GM23338 (cell line): ENCODE data around the gene CNTROB. TPM values are rescaled to one million over a fixed set of nuclear protein-coding genes. Genes with fewer than 3 reads are reported as not detected.

Source experiments
- ATAC-seq: fragments of 200-7000 bp; cut with Tn5 transposase; 3 replicates; pipeline ENCODE4 v1.9.1; 2020
- DNase-seq: peaks from one replicate; pipeline ENCODE4 v3.0.0-alpha.2; 2015; ENCODE audit warnings: low spot score
- H2AFZ ChIP-seq: fragments of 200-600 bp; sonication (generic); 2 replicates; pipeline ENCODE4 v1.8.0; 2016; ENCODE audit warnings: antibody characterized with exemption, mild to moderate bottlenecking, moderate library complexity
- H3F3A ChIP-seq: fragments of 200-600 bp; sonication (generic); replicated peaks from 2 replicates; pipeline ENCODE4 v1.8.0; 2017; ENCODE audit warnings: antibody characterized with exemption, mixed run types, low read depth
- H3K27ac ChIP-seq: fragments of 200-600 bp; sonication (generic); 2 replicates; pipeline ENCODE4 v1.6.1; 2016; ENCODE audit warnings: low read depth
- H3K27me3 ChIP-seq: fragments of 200-600 bp; sonication (generic); 2 replicates; pipeline ENCODE4 v1.8.0; 2016; ENCODE audit warnings: mild to moderate bottlenecking, mixed run types, moderate library complexity; ENCODE audit not compliant: insufficient read depth
- H3K36me3 ChIP-seq: fragments of 200-600 bp; sonication (generic); 2 replicates; pipeline ENCODE4 v1.8.0; 2016; ENCODE audit warnings: mild to moderate bottlenecking; ENCODE audit not compliant: insufficient read depth
- H3K4me1 ChIP-seq: fragments of 200-600 bp; sonication (generic); 2 replicates; pipeline ENCODE4 v1.8.0; 2016; ENCODE audit warnings: mild to moderate bottlenecking, moderate library complexity; ENCODE audit not compliant: insufficient read depth
- H3K4me2 ChIP-seq: fragments of 200-600 bp; sonication (generic); 2 replicates; pipeline ENCODE4 v1.7.1; 2017; ENCODE audit warnings: mixed run types
- H3K4me3 ChIP-seq: fragments of 200-600 bp; sonication (generic); 2 replicates; pipeline ENCODE4 v1.6.1; 2016; ENCODE audit warnings: mixed run types
- H3K79me2 ChIP-seq: fragments of 200-600 bp; sonication (generic); replicated peaks from 2 replicates; pipeline ENCODE4 v1.8.0; 2017; ENCODE audit warnings: mild to moderate bottlenecking; ENCODE audit not compliant: insufficient read depth
- H3K9me2 ChIP-seq: fragments of 200-600 bp; sonication (generic); 2 replicates; pipeline ENCODE4 v1.8.0; 2017; ENCODE audit not compliant: insufficient read depth
- H4K20me1 ChIP-seq: fragments of 200-600 bp; sonication (generic); replicated peaks from 2 replicates; pipeline ENCODE4 v1.8.0; 2017; ENCODE audit warnings: mild to moderate bottlenecking; ENCODE audit not compliant: insufficient read depth
- H3K27ac Mint-ChIP-seq: 2 replicates; pipeline ENCODE4 v1.8.0; 2020; ENCODE audit warnings: inconsistent platforms, mild to moderate bottlenecking, moderate library complexity, mixed read lengths
- H3K27me3 Mint-ChIP-seq: 3 replicates; pipeline ENCODE4 v1.8.0; 2022; ENCODE audit warnings: low read depth, mild to moderate bottlenecking, moderate library complexity, mixed read lengths, inconsistent platforms; ENCODE audit not compliant: insufficient read depth, poor library complexity
- H3K36me3 Mint-ChIP-seq: 3 replicates; pipeline ENCODE4 v1.8.0; 2021; ENCODE audit warnings: low read depth, mild to moderate bottlenecking, inconsistent platforms, moderate library complexity, mixed read lengths
- H3K4me1 Mint-ChIP-seq: 3 replicates; pipeline ENCODE4 v1.8.0; 2020; ENCODE audit warnings: mild to moderate bottlenecking, inconsistent platforms, mixed read lengths
- H3K4me3 Mint-ChIP-seq: 3 replicates; pipeline ENCODE4 v1.8.0; 2021; ENCODE audit warnings: moderate library complexity, mild to moderate bottlenecking, inconsistent platforms, mixed read lengths
- H3K9me3 Mint-ChIP-seq: 3 replicates; pipeline ENCODE4 v1.8.0; 2020; ENCODE audit warnings: moderate library complexity, mild to moderate bottlenecking, inconsistent platforms, mixed read lengths
- CTCF ChIP-seq, 2 experiments: fragments of 200-600 bp in 1 of 2; sonication (generic) in 1 of 2; conservative IDR thresholded peaks; 2 replicates each; pipeline versions ENCODE4 v1.5.1 to v1.6.1; 2016 to 2017; ENCODE audit warnings: antibody characterized with exemption in 2 of 2, low read depth in 2 of 2, mild to moderate bottlenecking in 2 of 2, moderate library complexity in 1 of 2
- EZH2 ChIP-seq: fragments of 200-600 bp; sonication (generic); IDR thresholded peaks from one replicate; pipeline ENCODE4 v1.8.0; 2017; ENCODE audit warnings: antibody characterized with exemption, mild to moderate bottlenecking, low read depth; ENCODE audit not compliant: unreplicated experiment
- NANOG ChIP-seq: IDR thresholded peaks from 2 replicates; pipeline ENCODE4 v1.6.1; 2016; ENCODE audit warnings: antibody characterized with exemption, borderline replicate concordance
- POLR2AphosphoS5 ChIP-seq: IDR thresholded peaks from 2 replicates; pipeline ENCODE4 v1.6.1; 2016; ENCODE audit warnings: antibody characterized with exemption, low read depth
- REST ChIP-seq: IDR thresholded peaks from one replicate; pipeline ENCODE4 v1.6.1; 2018; ENCODE audit warnings: antibody characterized with exemption; ENCODE audit not compliant: unreplicated experiment
- STAT1 ChIP-seq: IDR thresholded peaks from one replicate; pipeline ENCODE4 v1.6.1; 2016; ENCODE audit warnings: antibody characterized with exemption; ENCODE audit not compliant: unreplicated experiment
- ZNF114 ChIP-seq: fragments of 250-450 bp; sonication (Bioruptor Pico); IDR thresholded peaks from 2 replicates; pipeline ENCODE4 v1.5.0; 2020; ENCODE audit warnings: mild to moderate bottlenecking, moderate library complexity
- ZNF462 ChIP-seq: fragments of 250-450 bp; sonication (Bioruptor Pico); IDR thresholded peaks from 2 replicates; pipeline ENCODE4 v1.5.0; 2020; ENCODE audit warnings: mild to moderate bottlenecking, moderate library complexity
- polyA plus RNA-seq: library from polyadenylated mRNA; unstranded; fragments of >200 nt; fragmentation: Nextera tagmentation; extraction: Ambion mirVana; gene quantifications from 2 replicates; pipeline ENCODE4 v1.2.1, GENCODE V29; 2016
- total RNA-seq: library from RNA; depleted of rRNA; stranded (reverse); fragments of >200 nt; shearing (Covaris generic); gene quantifications from 2 replicates; pipeline ENCODE4 v1.2.3, GENCODE V29; 2014

The CNTROB gene
- total and polyA plus RNA-seq, 2 experiments from 2014 or later, result 16.3 to 18.5 TPM

DNA sequence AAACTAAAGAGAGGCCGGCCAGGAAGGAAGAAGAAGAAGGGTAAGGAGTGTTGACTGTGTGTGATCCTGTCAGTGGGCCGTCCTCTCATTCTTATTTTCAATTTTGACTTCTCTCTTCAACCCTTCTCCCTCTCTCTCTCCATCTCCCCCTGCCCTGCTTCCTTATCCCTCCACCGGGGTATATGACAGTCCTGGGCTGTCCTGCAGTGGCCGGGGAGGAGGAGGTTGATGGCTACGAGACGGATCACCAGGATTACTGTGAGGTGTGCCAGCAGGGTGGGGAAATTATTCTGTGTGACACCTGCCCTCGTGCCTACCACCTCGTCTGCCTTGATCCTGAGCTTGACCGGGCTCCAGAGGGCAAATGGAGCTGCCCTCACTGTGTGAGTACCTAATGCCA lies 37.8 kb upstream of the CNTROB start (continued):
- TF ChIP-seq CTCF (conservative IDR thresholded peaks at IDR 0.05; ENCODE audit: low read depth in 2 of 2) (no peak), STAT1 (no peak), ZNF462 (no peak), ZNF114 (CRISPR knock-in tag) (no peak), NANOG (no peak)

DNA sequence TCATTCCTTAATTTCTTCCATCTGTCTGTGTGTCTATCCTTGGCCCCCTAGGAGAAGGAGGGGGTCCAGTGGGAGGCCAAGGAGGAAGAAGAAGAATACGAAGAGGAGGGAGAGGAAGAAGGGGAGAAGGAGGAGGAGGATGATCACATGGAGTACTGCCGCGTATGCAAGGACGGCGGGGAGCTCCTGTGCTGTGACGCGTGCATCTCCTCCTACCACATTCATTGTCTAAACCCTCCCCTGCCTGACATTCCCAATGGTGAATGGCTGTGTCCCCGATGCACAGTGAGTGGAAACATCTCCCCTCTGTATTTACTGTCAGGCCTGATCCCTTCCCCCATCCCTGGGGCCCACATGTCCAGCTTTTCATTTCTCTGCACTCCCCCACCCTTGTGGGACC lies 37.1 kb upstream of the CNTROB start:
- Histone ChIP-seq H3K4me2 (no peak overlapping the region), H3K36me3 (0 out of 2 replicates have a peak, but pooled peaks cover 3% of the 10 kb centered on the region), H3K79me2 (no peaks in the 10 kb centered on the region), H3K4me3 (no peak overlapping the region), H3K9me2 (no peaks in the 10 kb centered on the region), H3K27me3 (no peaks in the 10 kb centered on the region), H3K27ac (no peak overlapping the region), H2AFZ (no peak overlapping the region), H4K20me1 (no peaks in the 10 kb centered on the region), H3K4me1 (no peaks in the 10 kb centered on the region), H3F3A (no peaks in the 10 kb centered on the region)
- H3K36me3 Mint-ChIP-seq, result peaks cover 23% of the 10 kb centered on the region
- no peak for ATAC-seq
- H3K4me3 Mint-ChIP-seq, result no peak overlapping the region
- no peak for DNase-seq
- no peaks in the 10 kb centered on the region for H3K4me1 Mint-ChIP-seq
- no peak overlapping the region for H3K27ac Mint-ChIP-seq
- H3K9me3 Mint-ChIP-seq, result no peaks in the 10 kb centered on the region
- H3K27me3 Mint-ChIP-seq, result peaks cover 8% of the 10 kb centered on the region
- no peak for TF ChIP-seq EZH2
- no peak for TF ChIP-seq REST
- TF ChIP-seq CTCF (conservative IDR thresholded peaks at IDR 0.05; ENCODE audit: low read depth in 2 of 2), result no peak
- TF ChIP-seq POLR2AphosphoS5, result no peak
